Left lung (tissue), 10 donors: ENCODE data around the gene DDX53. TPM values are rescaled to one million over a fixed set of nuclear protein-coding genes. Genes with fewer than 3 reads are reported as not detected.

ENCODE experiments used
- ATAC-seq: fragments of 200-7000 bp; cut with Tn5 transposase; one replicate; pipeline ENCODE4 v1.9.1; 2020; ENCODE audit warnings: moderate library complexity
- DNase-seq, 4 donors: peaks; one replicate each; pipeline ENCODE4 v3.0.0-alpha.2; 2013 to 2020
- H3K27ac ChIP-seq, 2 donors: fragments of 200-600 bp; sonication (generic) in 1 of 2; one replicate each; pipeline versions ENCODE4 v1.5.0 to v1.8.0; 2020 to 2021
- H3K27me3 ChIP-seq, 2 donors: fragments of 200-600 bp; sonication (generic) in 1 of 2; one replicate each; pipeline versions ENCODE4 v1.5.0 to v1.8.0; 2020 to 2021
- H3K36me3 ChIP-seq, 2 donors: fragments of 200-600 bp; sonication (generic) in 1 of 2; one replicate each; pipeline versions ENCODE4 v1.5.0 to v1.8.0; 2020 to 2021
- H3K4me1 ChIP-seq, 2 donors: fragments of 200-600 bp; one replicate each; pipeline ENCODE4 v1.8.0; 2021
- H3K4me3 ChIP-seq, 2 donors: fragments of 200-600 bp; sonication (generic) in 1 of 2; one replicate each; pipeline versions ENCODE4 v1.5.0 to v1.8.0; 2020 to 2021; ENCODE audit warnings: mild to moderate bottlenecking in 1 of 2
- H3K9me3 ChIP-seq, 2 donors: fragments of 200-600 bp; sonication (generic) in 1 of 2; one replicate each; pipeline versions ENCODE4 v1.5.0 to v1.8.0; 2020 to 2021
- CTCF ChIP-seq, 2 donors: fragments of 200-600 bp; sonication (generic) in 1 of 2; IDR thresholded peaks; one replicate each; pipeline versions ENCODE4 v1.5.0 to v1.8.0; 2021; ENCODE audit warnings: antibody characterized with exemption in 2 of 2
- intact Hi-C, 2 donors: fragments of 100-400 bp; cut with DNase I; formaldehyde crosslinking; loops; one replicate each; pipeline versions ENCODE4 v1.11.2 to v1.14.2; 2022
- polyA plus RNA-seq, 6 donors: library from polyadenylated mRNA; unstranded; fragments of 120-200 nt; gene quantifications; one replicate each; pipeline ENCODE4 v1.2.1, GENCODE V29; 2013; ENCODE audit not compliant: insufficient read length in 6 of 6
- total RNA-seq, 2 donors: library from RNA; stranded (reverse); fragmentation: NEBNext Ultra II Directional; extraction: Animal tissue kit (Norgen Biotek cat#: 25700); gene quantifications; one replicate each; pipeline ENCODE4 v1.2.1, GENCODE V29; 2021
- donor health status: DM: no; HTN: yes; CAD: no.
- donor health status: DM: no; HTN: no; CAD: no.

The DDX53 gene
- total and polyA plus RNA-seq, 8 donors, result not detected

GRCh38 chrX:23035493-23035892, 35.7 kb downstream of the DDX53 start:
- Histone ChIP-seq H3K36me3 (no peaks in the 10 kb centered on the region), H3K27ac (no peak overlapping the region), H3K27me3 (peaks cover 0 to 3% of the 10 kb centered on the region in 2 donors), H3K4me1 (no peaks in the 10 kb centered on the region), H3K4me3 (no peak overlapping the region), H3K9me3 (no peaks in the 10 kb centered on the region)
- DNase-seq (no peak), ATAC-seq (no peak)
- intact Hi-C loops, result no loop called here
- no peak for TF ChIP-seq CTCF (IDR thresholded peaks at IDR 0.05)

- H3K4me3 ChIP-seq, result no peak overlapping the region
- no peaks in the 10 kb centered on the region for H3K36me3 ChIP-seq
- H3K27me3 ChIP-seq, result no peaks in the 10 kb centered on the region
- TF ChIP-seq CTCF (IDR thresholded peaks at IDR 0.05), result no peak
- H3K27ac ChIP-seq, result no peak overlapping the region
- DNase-seq (no peak), ATAC-seq (no peak)
- intact Hi-C loops, result no loop called here
- no peaks in the 10 kb centered on the region for H3K4me1 ChIP-seq
- H3K9me3 ChIP-seq, result no peaks in the 10 kb centered on the region
Measured at GRCh38 chrX:23046443-23046842, 46.7 kb downstream of the DDX53 start.

- H3K36me3 ChIP-seq, result no peaks in the 10 kb centered on the region
- intact Hi-C loops, result no loop called here
Measured at GRCh38 chrX:23048806-23049573, 49.2 kb downstream of the DDX53 start.

DNA sequence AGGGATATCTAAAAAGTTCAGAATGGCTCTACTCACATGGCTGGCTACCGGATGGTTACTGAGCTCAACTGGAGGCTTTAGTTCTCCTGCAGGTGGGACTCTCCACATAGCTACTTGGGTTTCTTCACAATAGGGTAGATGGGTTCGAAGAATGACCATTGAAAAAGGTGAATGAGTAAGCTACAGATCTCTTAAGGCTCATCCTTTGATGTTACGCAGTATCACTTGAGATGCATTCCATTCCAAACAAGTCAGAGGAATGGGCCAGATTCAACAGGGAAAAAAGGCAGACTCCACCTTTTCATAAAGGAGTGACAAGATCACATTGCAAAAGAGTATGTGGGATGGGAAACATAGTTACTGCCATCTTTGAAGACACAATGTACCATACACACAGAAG, 52.6 kb downstream of the DDX53 start:
- ATAC-seq, result no peak
- no peak for DNase-seq
- Histone ChIP-seq H3K9me3 (no peaks in the 10 kb centered on the region), H3K4me3 (no peak overlapping the region), H3K27me3 (no peaks in the 10 kb centered on the region), H3K27ac (no peak overlapping the region), H3K36me3 (no peaks in the 10 kb centered on the region), H3K4me1 (no peaks in the 10 kb centered on the region)
- intact Hi-C loops, result no loop called here
- no peak for TF ChIP-seq CTCF (IDR thresholded peaks at IDR 0.05)

More at GRCh38 chrX:23048806-23049573, 49.2 kb downstream of the DDX53 start:
- H3K4me1 ChIP-seq, result no peaks in the 10 kb centered on the region
- ATAC-seq, result no peak
- no peak overlapping the region for H3K4me3 ChIP-seq
- H3K27ac ChIP-seq, result no peak overlapping the region
- TF ChIP-seq CTCF (IDR thresholded peaks at IDR 0.05), result no peak
- H3K9me3 ChIP-seq, result no peaks in the 10 kb centered on the region
- DNase-seq, result no peak
- H3K27me3 ChIP-seq, result no peaks in the 10 kb centered on the region
